KOPT-K1 (cell line): ENCODE measurements around the gene SLC30A3.
A peak's percentile ranks its signal among the peaks of the same experiment; 100 is the strongest.

Experiments used
- H3K27ac ChIP-seq: fragments of 200-600 bp; sonication (generic); 2 replicates; pipeline ENCODE4 v1.5.1; 2016; ENCODE audit warnings: antibody characterized with exemption, mild to moderate bottlenecking, low read depth, low read length; ENCODE audit not compliant: poor library complexity, severe bottlenecking
- H3K36me3 ChIP-seq: fragments of 200-600 bp; sonication (generic); 2 replicates; pipeline ENCODE4 v1.5.1; 2017; ENCODE audit warnings: antibody characterized with exemption, mild to moderate bottlenecking, low read length, moderate library complexity; ENCODE audit not compliant: insufficient read depth
- H3K9me3 ChIP-seq: fragments of 200-600 bp; sonication (generic); 2 replicates; pipeline ENCODE4 v1.5.1; 2017; ENCODE audit warnings: antibody characterized with exemption, low read length, mild to moderate bottlenecking; ENCODE audit not compliant: insufficient read depth, poor library complexity, severe bottlenecking

The SLC30A3 gene

GRCh38 chr2:27237341-27237945 lies 25.4 kb downstream of the SLC30A3 start:
- H3K27ac ChIP-seq: no peak overlapping the region
- no peaks in the 10 kb centered on the region for H3K9me3 ChIP-seq
- H3K36me3 ChIP-seq: peaks cover 100% of the 10 kb centered on the region

- no peaks in the 10 kb centered on the region for H3K9me3 ChIP-seq
- H3K36me3 ChIP-seq: peaks cover 100% of the 10 kb centered on the region
- no peak overlapping the region for H3K27ac ChIP-seq
Measured at GRCh38 chr2:27236626-27237025, 26.2 kb downstream of the SLC30A3 start.

DNA sequence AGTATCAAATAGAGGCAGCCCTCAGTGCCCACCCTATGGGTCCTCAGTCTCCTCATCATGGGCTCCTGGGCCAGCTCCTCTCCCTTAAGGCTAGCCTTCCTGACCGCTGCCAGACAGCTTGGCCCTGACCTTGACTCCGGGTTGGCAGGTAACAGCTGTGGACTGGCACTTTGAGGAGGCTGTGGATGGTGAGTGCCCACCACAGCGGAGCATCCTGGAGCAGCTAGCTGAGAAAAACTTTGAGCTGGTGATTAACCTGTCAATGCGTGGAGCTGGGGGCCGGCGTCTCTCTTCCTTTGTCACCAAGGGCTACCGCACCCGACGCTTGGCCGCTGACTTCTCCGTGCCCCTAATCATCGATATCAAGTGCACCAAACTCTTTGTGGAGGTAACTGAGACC lies 26.7 kb downstream of the SLC30A3 start:
- peaks cover 100% of the 10 kb centered on the region for H3K36me3 ChIP-seq
- H3K9me3 ChIP-seq: no peaks in the 10 kb centered on the region

GRCh38 chr2:27233341-27233740 lies 29.5 kb downstream of the SLC30A3 start:
- Histone ChIP-seq H3K36me3 (peaks cover 100% of the 10 kb centered on the region), H3K27ac (no peak overlapping the region), H3K9me3 (no peaks in the 10 kb centered on the region)

More for the DNA sequence above, 26.7 kb downstream of the SLC30A3 start:
- no peak overlapping the region for H3K27ac ChIP-seq

DNA sequence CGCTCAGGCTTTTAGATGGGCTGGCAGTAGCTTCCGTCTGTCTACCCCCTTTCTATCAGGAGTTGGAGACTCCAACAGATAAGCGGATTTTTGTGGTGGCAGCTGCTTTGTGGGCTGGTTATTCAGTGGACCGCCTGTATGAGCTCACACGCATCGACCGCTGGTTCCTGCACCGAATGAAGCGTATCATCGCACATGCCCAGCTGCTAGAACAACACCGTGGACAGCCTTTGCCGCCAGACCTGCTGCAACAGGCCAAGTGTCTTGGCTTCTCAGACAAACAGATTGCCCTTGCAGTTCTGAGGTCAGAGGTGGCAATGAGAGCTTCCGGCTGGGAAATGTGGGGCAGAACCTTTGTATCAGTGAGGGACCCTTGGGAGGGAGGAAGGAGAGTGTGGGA lies 30.9 kb downstream of the SLC30A3 start:
- Histone ChIP-seq H3K27ac (no peak overlapping the region), H3K36me3 (peaks cover 100% of the 10 kb centered on the region), H3K9me3 (no peaks in the 10 kb centered on the region)

DNA sequence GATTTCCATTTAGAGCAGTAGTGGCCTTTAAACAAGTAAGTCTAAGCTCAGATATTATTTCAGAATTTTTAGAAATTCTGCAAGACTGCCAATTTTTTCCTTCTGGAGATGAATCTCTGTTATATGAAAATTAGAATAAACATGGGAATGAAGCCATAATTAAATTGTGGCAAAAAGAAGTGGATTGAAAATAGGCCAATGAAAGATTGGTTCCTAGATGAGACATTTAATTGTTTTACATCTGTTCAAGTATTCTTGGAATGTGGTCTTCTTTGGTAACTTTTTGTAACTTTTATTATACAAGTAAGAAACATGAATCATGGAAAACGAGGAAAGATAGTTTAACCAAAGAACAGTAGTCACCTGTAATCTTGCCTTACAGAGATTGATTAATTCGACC lies 35.3 kb downstream of the SLC30A3 start:
- H3K36me3 ChIP-seq: peaks cover 100% of the 10 kb centered on the region

DNA sequence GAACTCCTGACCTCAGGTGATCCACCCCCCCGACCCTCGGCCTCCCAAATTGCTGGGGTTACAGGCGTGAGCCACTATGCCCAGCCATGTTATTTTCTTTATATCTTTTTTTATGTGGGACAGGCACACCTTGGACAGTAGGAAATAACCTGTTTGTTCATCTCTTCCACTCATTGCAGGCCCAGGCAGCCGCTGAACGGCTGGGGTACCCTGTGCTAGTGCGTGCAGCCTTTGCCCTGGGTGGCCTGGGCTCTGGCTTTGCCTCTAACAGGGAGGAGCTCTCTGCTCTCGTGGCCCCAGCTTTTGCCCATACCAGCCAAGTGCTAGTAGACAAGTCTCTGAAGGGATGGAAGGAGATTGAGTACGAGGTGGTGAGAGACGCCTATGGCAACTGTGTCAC lies 37.3 kb downstream of the SLC30A3 start:
- H3K27ac ChIP-seq: no peak overlapping the region
- H3K9me3 ChIP-seq: no peaks in the 10 kb centered on the region
- peaks cover 99% of the 10 kb centered on the region for H3K36me3 ChIP-seq

More for the DNA sequence above, 35.3 kb downstream of the SLC30A3 start:
- H3K9me3 ChIP-seq: no peaks in the 10 kb centered on the region
- no peak overlapping the region for H3K27ac ChIP-seq

GRCh38 chr2:27223416-27223815 lies 39.4 kb downstream of the SLC30A3 start:
- Histone ChIP-seq H3K36me3 (peaks cover 99% of the 10 kb centered on the region), H3K9me3 (no peaks in the 10 kb centered on the region)

DNA sequence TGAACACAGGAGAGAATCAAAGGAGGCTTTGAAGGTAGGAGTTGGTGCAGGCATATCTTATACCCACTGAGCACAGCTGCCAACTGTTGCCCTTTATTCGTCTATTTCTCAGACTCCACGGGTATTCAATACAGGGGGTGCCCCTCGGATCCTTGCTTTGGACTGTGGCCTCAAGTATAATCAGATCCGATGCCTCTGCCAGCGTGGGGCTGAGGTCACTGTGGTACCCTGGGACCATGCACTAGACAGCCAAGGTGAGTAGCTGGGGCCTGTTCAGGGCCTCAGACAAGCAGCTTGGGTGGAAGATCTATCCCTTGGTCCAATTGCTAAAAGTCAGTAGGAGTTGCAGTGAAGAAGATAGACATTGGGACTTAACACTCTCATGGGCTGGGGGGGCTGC lies 40.4 kb downstream of the SLC30A3 start:
- peaks cover 89% of the 10 kb centered on the region for H3K36me3 ChIP-seq
- no peak overlapping the region for H3K27ac ChIP-seq
- no peaks in the 10 kb centered on the region for H3K9me3 ChIP-seq

More at GRCh38 chr2:27223416-27223815, 39.4 kb downstream of the SLC30A3 start:
- H3K27ac ChIP-seq: no peak overlapping the region

DNA sequence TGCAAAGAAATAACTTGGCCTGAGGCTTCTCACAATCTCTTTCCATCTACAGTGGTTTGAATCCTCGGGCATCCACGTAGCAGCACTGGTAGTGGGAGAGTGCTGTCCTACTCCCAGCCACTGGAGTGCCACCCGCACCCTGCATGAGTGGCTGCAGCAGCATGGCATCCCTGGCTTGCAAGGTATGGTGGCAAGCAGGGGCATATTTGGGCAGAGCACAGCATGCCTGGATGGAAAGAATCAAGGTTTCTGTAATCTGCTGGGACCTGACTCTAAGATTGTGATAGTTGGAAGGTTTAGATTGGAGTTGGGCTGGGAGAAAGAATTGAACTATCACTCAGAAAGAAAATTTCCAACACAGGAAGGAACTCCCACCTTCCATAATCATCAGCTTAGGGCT lies 41.7 kb downstream of the SLC30A3 start:
- Histone ChIP-seq H3K9me3 (no peaks in the 10 kb centered on the region), H3K27ac (no peak overlapping the region), H3K36me3 (peaks cover 81% of the 10 kb centered on the region)

GRCh38 chr2:27220091-27220490 lies 42.8 kb downstream of the SLC30A3 start:
- H3K9me3 ChIP-seq: no peaks in the 10 kb centered on the region
- no peak overlapping the region for H3K27ac ChIP-seq
- H3K36me3 ChIP-seq: peaks cover 79% of the 10 kb centered on the region

- Histone ChIP-seq H3K27ac (no peak overlapping the region), H3K36me3 (peaks cover 78% of the 10 kb centered on the region), H3K9me3 (no peaks in the 10 kb centered on the region)
Measured at GRCh38 chr2:27219091-27219490, 43.8 kb downstream of the SLC30A3 start.

GRCh38 chr2:27218614-27219013 lies 44.2 kb downstream of the SLC30A3 start:
- Histone ChIP-seq H3K27ac (peak overlapping the region; percentile 87), H3K36me3 (peaks cover 75% of the 10 kb centered on the region), H3K9me3 (no peaks in the 10 kb centered on the region)

GRCh38 chr2:27217173-27218121 lies 45.4 kb downstream of the SLC30A3 start, which contains the start of gene CAD:
CAD (plus strand) TSS chr2:27217369; CDS start chr2:27217552, 183 bp downstream.
- Histone ChIP-seq H3K27ac (peak within 1 kb of the TSS; percentile 87), H3K9me3 (no peaks in the 10 kb centered on the region), H3K36me3 (peaks cover 63% of the 10 kb centered on the region)

- H3K36me3 ChIP-seq: peaks cover 54% of the 10 kb centered on the region
- H3K27ac ChIP-seq: peak overlapping the region; percentile 87
- H3K9me3 ChIP-seq: no peaks in the 10 kb centered on the region
Measured at GRCh38 chr2:27216416-27217137, 46.3 kb downstream of the SLC30A3 start.
